Fibroblast of the conjunctiva (primary cell): Measurements from ENCODE around the gene DNAJC25.
"Not testable (repeated sequence)": the region's sequence is repeated elsewhere in the genome, so short reads cannot be mapped to it uniquely, and the experiment has no call there.

Experiments
- DNase-seq: peaks from one replicate; pipeline ENCODE4 v3.0.0-alpha.2; 2010; ENCODE audit warnings: low read depth

Gene DNAJC25

GRCh38 chr9:111631214-111631971 is at the start of gene DNAJC25:
DNAJC25 (plus strand) TSS chr9:111631334; CDS start chr9:111631408, 74 bp downstream.
- DNase-seq, result peak; percentile 98

- DNase-seq, result no peak
These were observed 48.2 kb upstream of the DNAJC25 start for GRCh38 chr9:111582888-111583287.

GRCh38 chr9:111586378-111586777 is 44.8 kb upstream of the DNAJC25 start:
- DNase-seq, result no peak

- DNase-seq, result no peak
These were observed 42.3 kb upstream of the DNAJC25 start for GRCh38 chr9:111588846-111589245.

GRCh38 chr9:111597852-111598732 is 33.0 kb upstream of the DNAJC25 start:
- DNase-seq, result no peak

- DNase-seq, result no peak
These were observed 32.4 kb upstream of the DNAJC25 start for GRCh38 chr9:111598733-111599091.

- peak; percentile 76 for DNase-seq
These were observed 31.8 kb upstream of the DNAJC25 start, which contains the start of gene PTGR1 for GRCh38 chr9:111599092-111599954. PTGR1 (minus strand) TSS chr9:111599647; CDS start chr9:111597422, 2,225 bp downstream.

- no peak for DNase-seq
These were observed 31.2 kb upstream of the DNAJC25 start for GRCh38 chr9:111599955-111600343.

GRCh38 chr9:111601237-111602018 is 29.7 kb upstream of the DNAJC25 start:
- DNase-seq, result no peak

- DNase-seq, result no peak
These were observed 28.1 kb upstream of the DNAJC25 start for GRCh38 chr9:111603041-111603440.

GRCh38 chr9:111604054-111604615 is 27.0 kb upstream of the DNAJC25 start:
- DNase-seq, result no peak

GRCh38 chr9:111605041-111605559 is 26.0 kb upstream of the DNAJC25 start:
- DNase-seq, result no peak

- no peak for DNase-seq
These were observed 21.0 kb upstream of the DNAJC25 start for GRCh38 chr9:111610149-111610548.

GRCh38 chr9:111610845-111611244 is 20.3 kb upstream of the DNAJC25 start:
- DNase-seq, result no peak

- DNase-seq, result no peak
These were observed 17.6 kb upstream of the DNAJC25 start for GRCh38 chr9:111613436-111614040.

- DNase-seq, result no peak
These were observed 15.2 kb upstream of the DNAJC25 start for GRCh38 chr9:111615928-111616327.

- not testable (repeated sequence) for DNase-seq
These were observed 13.8 kb upstream of the DNAJC25 start for GRCh38 chr9:111617349-111617748.

- no peak for DNase-seq
These were observed 9.1 kb upstream of the DNAJC25 start for GRCh38 chr9:111621895-111622480.

GRCh38 chr9:111622626-111623025 is 8.5 kb upstream of the DNAJC25 start:
- DNase-seq, result no peak
